22Rv1 (cell line): ENCODE results near the gene CDK13.

Source experiments
- ZFX ChIP-seq: fragments of 450-650 bp; IDR thresholded peaks from 2 replicates; pipeline ENCODE4 v1.6.1; 2017; ENCODE audit warnings: antibody characterized with exemption, borderline replicate concordance
- TF ChIP-seq, protein P1 (sequence below): fragments of 450-650 bp; IDR thresholded peaks from 2 replicates; pipeline ENCODE4 v1.5.1; 2017; ENCODE audit warnings: mild to moderate bottlenecking

DNA sequence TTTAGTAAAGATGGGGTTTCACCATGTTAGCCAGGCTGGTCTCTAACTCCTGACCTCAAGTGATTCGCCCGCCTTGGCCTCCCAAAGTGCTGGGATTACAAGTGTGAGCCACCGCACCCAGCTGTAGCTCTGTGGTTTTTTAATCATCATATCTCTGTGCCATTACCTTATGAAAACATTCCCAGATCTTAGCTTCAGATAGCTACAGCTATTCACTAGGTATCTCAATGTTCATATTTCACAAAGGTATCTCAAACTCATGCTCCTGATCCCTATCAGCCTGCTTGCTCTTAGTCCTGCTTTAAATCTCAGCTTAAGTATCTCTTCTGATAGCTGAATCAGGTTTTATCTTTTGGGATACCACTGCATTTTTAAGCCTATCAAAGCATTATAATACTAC lies 74.8 kb downstream of the CDK13 start:
- TF ChIP-seq ZFX, result no peak
- TF ChIP-seq, protein P1, sequence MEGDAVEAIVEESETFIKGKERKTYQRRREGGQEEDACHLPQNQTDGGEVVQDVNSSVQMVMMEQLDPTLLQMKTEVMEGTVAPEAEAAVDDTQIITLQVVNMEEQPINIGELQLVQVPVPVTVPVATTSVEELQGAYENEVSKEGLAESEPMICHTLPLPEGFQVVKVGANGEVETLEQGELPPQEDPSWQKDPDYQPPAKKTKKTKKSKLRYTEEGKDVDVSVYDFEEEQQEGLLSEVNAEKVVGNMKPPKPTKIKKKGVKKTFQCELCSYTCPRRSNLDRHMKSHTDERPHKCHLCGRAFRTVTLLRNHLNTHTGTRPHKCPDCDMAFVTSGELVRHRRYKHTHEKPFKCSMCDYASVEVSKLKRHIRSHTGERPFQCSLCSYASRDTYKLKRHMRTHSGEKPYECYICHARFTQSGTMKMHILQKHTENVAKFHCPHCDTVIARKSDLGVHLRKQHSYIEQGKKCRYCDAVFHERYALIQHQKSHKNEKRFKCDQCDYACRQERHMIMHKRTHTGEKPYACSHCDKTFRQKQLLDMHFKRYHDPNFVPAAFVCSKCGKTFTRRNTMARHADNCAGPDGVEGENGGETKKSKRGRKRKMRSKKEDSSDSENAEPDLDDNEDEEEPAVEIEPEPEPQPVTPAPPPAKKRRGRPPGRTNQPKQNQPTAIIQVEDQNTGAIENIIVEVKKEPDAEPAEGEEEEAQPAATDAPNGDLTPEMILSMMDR, result no peak
